Stimulated activated CD8-positive, alpha-beta memory T cell treated with anti-CD3 and anti-CD28 coated beads, Interleukin-12 subunit alpha, Interleukin-12 subunit beta, amount 100 ng/mL, for 24 hours (primary cell): ENCODE results near the gene DEFB114.

ENCODE experiments used
- DNase-seq: peaks from one replicate; pipeline ENCODE4 v3.0.0-alpha.2; 2020; ENCODE audit errors: extremely low read depth

DEFB114 gene

GRCh38 chr6:49935387-49935786 lies 28.6 kb downstream of the DEFB114 start:
- no peak for DNase-seq

GRCh38 chr6:49934770-49935169 lies 29.2 kb downstream of the DEFB114 start:
- no peak for DNase-seq

- DNase-seq: no peak
These were observed 30.4 kb downstream of the DEFB114 start for GRCh38 chr6:49933526-49933925.

GRCh38 chr6:49929340-49929739 lies 34.6 kb downstream of the DEFB114 start:
- DNase-seq: no peak

- DNase-seq: no peak
These were observed 40.1 kb downstream of the DEFB114 start for GRCh38 chr6:49923826-49924225.

DNA sequence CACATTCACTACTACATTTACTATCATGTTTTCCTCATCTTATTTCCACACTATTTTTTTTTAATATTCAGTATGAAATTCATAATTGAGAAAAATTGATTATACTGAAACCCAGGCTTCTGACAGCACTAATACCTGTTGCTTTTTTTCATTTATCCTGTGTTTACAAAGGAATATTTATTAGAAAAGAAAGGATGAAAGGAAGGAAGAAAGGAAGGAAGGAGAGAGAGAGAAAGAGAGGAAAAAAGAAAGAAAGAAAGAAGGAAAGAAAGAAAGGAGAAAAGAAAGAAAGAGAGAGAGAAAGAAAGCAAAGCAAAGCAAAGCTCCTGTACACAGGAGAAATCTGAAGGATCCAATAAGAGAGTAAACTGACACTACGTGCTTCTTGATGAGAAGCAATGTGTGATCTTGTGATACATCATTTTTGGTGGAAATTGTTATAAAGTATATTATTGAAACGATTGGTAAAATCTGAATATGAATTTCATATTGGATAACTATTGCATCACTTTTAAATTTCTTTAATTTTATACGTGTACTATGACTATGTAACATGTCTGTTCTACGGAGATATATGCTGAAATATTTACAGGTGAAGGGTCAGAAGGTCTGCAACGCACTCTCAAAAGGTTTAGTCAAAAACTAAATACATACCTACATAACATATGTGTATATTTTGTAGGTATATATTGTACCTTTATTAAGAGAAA lies 43.9 kb downstream of the DEFB114 start:
- DNase-seq: no peak

DNA sequence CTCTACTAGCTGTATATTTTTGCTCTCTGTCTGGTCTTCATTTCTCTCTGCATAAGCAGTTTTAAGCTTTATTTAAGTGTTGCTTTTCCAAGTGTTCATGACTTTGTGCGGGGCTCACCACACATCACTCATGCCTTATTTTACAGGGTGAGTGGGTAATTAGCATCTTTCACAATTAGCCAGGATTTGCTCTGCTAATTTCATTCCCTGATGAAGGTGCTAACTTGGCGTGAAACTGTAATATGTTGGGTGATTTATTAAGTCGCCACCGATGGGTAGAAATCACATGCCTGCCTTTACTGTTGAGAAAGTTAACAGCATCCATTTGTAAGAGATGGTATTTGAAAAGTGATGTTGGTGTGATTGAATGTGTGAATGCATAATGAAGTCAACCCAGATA lies 44.7 kb downstream of the DEFB114 start:
- no peak for DNase-seq

DNA sequence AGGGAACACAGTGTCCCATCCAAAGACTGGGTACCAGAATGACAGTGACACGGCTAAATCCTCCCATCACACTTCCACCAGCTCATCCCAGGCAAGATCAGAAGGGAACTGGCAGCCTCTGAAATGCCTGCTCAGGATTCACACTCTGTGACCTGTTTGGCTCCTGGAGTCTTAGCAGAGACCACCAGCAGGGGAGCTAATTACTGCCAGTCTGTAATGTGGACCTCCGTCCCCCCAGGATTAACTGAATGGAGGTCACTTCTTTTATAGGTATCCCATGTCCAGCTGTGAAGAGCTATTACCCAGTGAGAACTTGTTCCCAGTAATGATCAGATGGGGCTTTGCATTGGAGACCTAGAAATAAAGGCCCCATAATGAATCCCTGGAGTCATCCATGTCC lies 45.2 kb downstream of the DEFB114 start:
- no peak for DNase-seq

DNA sequence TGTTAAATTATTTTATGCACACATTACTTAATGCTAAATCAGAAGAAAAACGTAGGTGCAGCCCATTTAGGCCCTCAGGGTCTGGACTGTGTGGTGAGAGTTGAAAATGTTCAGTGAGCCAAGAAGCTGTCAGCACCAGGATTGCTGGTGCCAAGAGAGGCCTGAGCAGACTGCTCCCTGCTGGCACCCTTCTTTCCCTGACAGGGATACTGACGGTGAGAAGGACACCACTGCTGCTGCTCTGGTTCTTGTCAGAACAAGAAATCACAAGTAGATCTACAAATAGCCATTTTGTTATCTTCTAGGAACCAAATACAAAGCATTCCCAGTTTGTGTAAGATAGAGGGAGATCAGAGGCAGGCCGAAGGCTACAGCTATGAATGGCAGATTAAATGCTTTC lies 48.9 kb downstream of the DEFB114 start:
- no peak for DNase-seq

DNA sequence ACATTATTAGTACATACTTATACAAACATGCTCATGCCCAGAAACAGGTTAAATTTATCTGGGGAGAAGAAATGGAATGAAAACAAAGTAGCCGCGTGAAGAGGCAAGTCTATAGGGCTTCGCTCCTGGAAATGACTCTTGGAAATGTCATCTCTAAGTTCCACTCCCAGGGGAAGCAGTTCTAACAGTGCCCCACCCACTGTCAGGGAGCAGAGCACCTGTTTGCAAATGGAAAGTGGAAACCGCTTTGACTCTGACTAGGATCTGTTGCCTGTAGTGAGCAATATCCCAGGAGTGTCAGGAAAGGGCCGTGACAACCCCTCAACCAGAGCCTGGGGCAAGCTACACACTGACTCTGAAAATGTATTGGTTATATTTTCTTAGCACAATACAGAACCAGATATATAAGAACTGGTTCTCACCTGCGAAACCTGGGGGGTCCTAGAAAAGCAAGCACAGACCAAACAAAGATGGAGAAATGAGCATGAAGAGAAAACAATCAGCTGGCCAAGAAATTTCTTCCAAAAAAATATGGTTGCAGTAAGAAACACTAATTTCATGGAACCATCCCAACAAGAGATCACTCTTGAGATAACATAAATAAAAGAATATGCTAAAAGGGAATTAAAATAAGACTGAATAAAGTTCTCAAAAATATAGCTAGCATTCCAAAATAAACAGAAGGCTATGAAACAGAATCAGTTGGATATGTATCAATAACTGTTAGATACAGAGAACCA lies 50.2 kb downstream of the DEFB114 start:
- no peak for DNase-seq

- DNase-seq: no peak
These were observed 51.8 kb downstream of the DEFB114 start for GRCh38 chr6:49912196-49912595.

- DNase-seq: no peak
These were observed 52.7 kb downstream of the DEFB114 start for GRCh38 chr6:49911252-49911651.
